B cell (primary cell): ENCODE measurements around the gene DCP1A. TPM values are rescaled to one million over a fixed set of nuclear protein-coding genes. Genes with fewer than 3 reads are reported as not detected.

Experiments used
- ATAC-seq: fragments of 200-7000 bp; cut with Tn5 transposase; one replicate; pipeline ENCODE4 v1.10.0; 2021; ENCODE audit warnings: low read depth, mild to moderate bottlenecking, moderate number of reproducible peaks, moderate library complexity
- CTCF ChIA-PET: fragments of 350-600 bp; sonication (Branson Sonifier 250); formaldehyde crosslinking; loops from one replicate; lab custom pipeline; 2021; ENCODE audit warnings: antibody characterized with exemption, inconsistent platforms; lab: Charles Lee
- POLR2A ChIA-PET: fragments of 350-600 bp; sonication (Branson Sonifier 250); formaldehyde crosslinking; loops from one replicate; lab custom pipeline; 2021; ENCODE audit warnings: antibody characterized with exemption; lab: Charles Lee
- DNase-seq: peaks from one replicate; pipeline ENCODE4 v3.0.0; 2013
- H2AFZ ChIP-seq: 2 replicates; pipeline ENCODE4 v1.6.1; 2012; ENCODE audit warnings: mild to moderate bottlenecking, low read depth, low read length; ENCODE audit not compliant: insufficient read depth, poor library complexity, severe bottlenecking
- H3K27ac ChIP-seq, 2 donors: 1 replicate in 1 of 2; 2 replicates in 1 of 2; pipeline ENCODE4 v1.5.1; 2012 to 2013; ENCODE audit warnings: low read length in 2 of 2, mild to moderate bottlenecking in 2 of 2, moderate library complexity in 1 of 2
- H3K27me3 ChIP-seq, 4 experiments: fragments of 200-600 bp in 1 of 4; sonication (generic) in 1 of 4; replicated peaks in 1 of 4; 1 replicate in 2 of 4; 2 replicates in 2 of 4; pipeline versions ENCODE4 v1.6.1 to v1.7.0; 2013 to 2016; ENCODE audit warnings: low read length in 3 of 4, mild to moderate bottlenecking in 2 of 4, mixed read lengths in 1 of 4, moderate library complexity in 1 of 4; ENCODE audit not compliant: insufficient read depth in 4 of 4, control insufficient read depth in 3 of 4; ENCODE audit errors: control extremely low read depth in 1 of 4
- H3K36me3 ChIP-seq, 2 experiments: replicated peaks in 1 of 2; 1 replicate in 1 of 2; 2 replicates in 1 of 2; pipeline versions ENCODE4 v1.6.1 to v1.7.1; 2013; ENCODE audit warnings: low read length in 1 of 2; ENCODE audit not compliant: insufficient read depth in 2 of 2, control insufficient read depth in 1 of 2; ENCODE audit errors: control extremely low read depth in 1 of 2, extremely low read depth in 1 of 2
- H3K4me1 ChIP-seq, 2 donors: fragments of 200-600 bp in 1 of 2; sonication (generic) in 1 of 2; 1 replicate in 1 of 2; 2 replicates in 1 of 2; pipeline versions ENCODE4 v1.5.1 to v1.6.1; 2013 to 2017; ENCODE audit warnings: low read length in 2 of 2; ENCODE audit not compliant: control insufficient read depth in 2 of 2, insufficient read depth in 2 of 2
- H3K4me2 ChIP-seq: replicated peaks from 2 replicates; pipeline ENCODE3; 2012; ENCODE audit warnings: mild to moderate bottlenecking, low read depth, low read length; ENCODE audit not compliant: poor library complexity, severe bottlenecking
- H3K4me3 ChIP-seq, 5 experiments: fragments of 200-600 bp in 1 of 5; sonication (generic) in 1 of 5; 1 replicate in 3 of 5; 2 replicates in 2 of 5; pipeline versions ENCODE4 v1.5.1 to v1.7.0; 2011 to 2016; ENCODE audit warnings: low read length in 4 of 5, mild to moderate bottlenecking in 4 of 5, low read depth in 2 of 5, control low read depth in 1 of 5, moderate library complexity in 1 of 5; ENCODE audit not compliant: insufficient read depth in 1 of 5; ENCODE audit errors: control extremely low read depth in 1 of 5, extremely low read depth in 1 of 5
- H3K79me2 ChIP-seq: fragments of 200-600 bp; sonication (generic); one replicate; pipeline ENCODE4 v1.6.0; 2016; ENCODE audit warnings: low read length; ENCODE audit not compliant: control insufficient read depth, insufficient read depth
- H3K9ac ChIP-seq: fragments of 200-600 bp; sonication (generic); 2 replicates; pipeline ENCODE4 v1.6.1; 2017; ENCODE audit warnings: mild to moderate bottlenecking, low read length, moderate library complexity
- H3K9me3 ChIP-seq, 3 donors: one replicate each; pipeline versions ENCODE4 v1.6.1 to v1.7.1; 2013; ENCODE audit warnings: low read length in 2 of 3; ENCODE audit not compliant: control insufficient read depth in 2 of 3, insufficient read depth in 1 of 3; ENCODE audit errors: control extremely low read depth in 1 of 3
- H4K20me1 ChIP-seq: 2 replicates; pipeline ENCODE4 v1.6.0; 2012; ENCODE audit warnings: mild to moderate bottlenecking, low read length; ENCODE audit not compliant: insufficient read depth, control insufficient read depth, poor library complexity, severe bottlenecking
- H3K27ac Mint-ChIP-seq: one replicate; pipeline ENCODE4 v1.8.0; 2021; ENCODE audit warnings: mixed read lengths
- H3K27me3 Mint-ChIP-seq: one replicate; pipeline ENCODE4 v1.8.0; 2021; ENCODE audit warnings: mixed read lengths
- H3K4me1 Mint-ChIP-seq: one replicate; pipeline ENCODE4 v1.8.0; 2021; ENCODE audit warnings: mixed read lengths
- H3K4me3 Mint-ChIP-seq: one replicate; pipeline ENCODE4 v1.8.0; 2021; ENCODE audit warnings: mixed read lengths
- H3K9me3 Mint-ChIP-seq: one replicate; pipeline ENCODE4 v1.8.0; 2022; ENCODE audit warnings: mixed read lengths; ENCODE audit not compliant: insufficient read depth
- CTCF ChIP-seq: fragments of 200-600 bp; IDR thresholded peaks from one replicate; pipeline ENCODE4 v1.8.0; 2022; ENCODE audit warnings: antibody characterized with exemption, mild to moderate bottlenecking
- EZH2 ChIP-seq: IDR thresholded peaks from 2 replicates; pipeline ENCODE4 v1.6.1; 2012; ENCODE audit warnings: borderline replicate concordance, low read depth, mild to moderate bottlenecking, moderate library complexity, low read length; ENCODE audit not compliant: insufficient read depth, poor library complexity, severe bottlenecking
- WGBS: methylation state at CpG from one replicate; pipeline ENCODE4 v1.1.5; 2013; ENCODE audit warnings: missing lambda C conversion rate; ENCODE audit not compliant: insufficient coverage; 5-methylcytosine and 5-hydroxymethylcytosine counted together
- intact Hi-C: fragments of 100-400 bp; cut with micrococcal nuclease; formaldehyde crosslinking; loops from one replicate; pipeline ENCODE4 v1.10.0; 2022
- polyA plus RNA-seq: library from polyadenylated mRNA; depleted of rRNA; stranded (reverse); fragments of >200 nt; gene quantifications from 2 replicates; pipeline ENCODE4 v1.2.3, GENCODE V29; 2012
- total RNA-seq, 2 donors: library from RNA; stranded (reverse); fragments of 120-200 nt in 1 of 2; gene quantifications; 1 replicate in 1 of 2; 2 replicates in 1 of 2; pipeline versions ENCODE4 v1.2.3 to v1.2.4, GENCODE V29; 2013 to 2022

DCP1A gene
- total and polyA plus RNA-seq, 2 donors (not counting 1 experiment from before 2014, with no cell fraction given), result 16.6 to 44.6 TPM

DNA sequence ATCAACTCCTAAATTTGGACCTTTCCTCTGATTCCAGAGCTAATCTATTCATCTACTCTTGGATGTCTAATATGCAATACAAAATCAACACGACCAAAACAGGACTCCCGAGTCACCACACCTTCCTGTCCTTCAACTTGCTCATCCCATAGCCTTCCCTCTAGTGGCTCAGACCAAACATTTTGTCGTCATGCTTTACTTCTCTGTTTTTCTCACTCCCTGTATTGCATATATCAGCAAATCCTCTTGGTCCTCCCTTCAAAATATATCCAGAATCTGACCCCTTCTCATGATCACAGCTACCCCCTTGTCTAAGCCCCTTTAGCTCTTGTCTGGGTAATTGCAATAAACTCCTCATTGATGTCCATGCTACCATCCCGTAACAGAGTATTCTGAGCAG, 30.5 kb upstream of the DCP1A start:
- H3K4me1 Mint-ChIP-seq, result no peaks in the 10 kb centered on the region
- ChIA-PET POLR2A (no interaction called here), CTCF (interaction anchor here (0.6 to 0.9 kb wide), 2 partner anchors 291 to 319 kb away, joined by 3 read pairs; no protein-coding TSS in a partner anchor)
- no peak overlapping the region for H3K4me3 Mint-ChIP-seq
- H2AFZ ChIP-seq, result no peak overlapping the region
- H3K4me2 ChIP-seq, result no peak overlapping the region
- ATAC-seq, result no peak
- intact Hi-C loops, result no loop called here
- TF ChIP-seq EZH2 (no peak), CTCF (no peak)
- H3K27me3 Mint-ChIP-seq, result peaks cover 31% of the 10 kb centered on the region
- no peaks in the 10 kb centered on the region for H4K20me1 ChIP-seq
- H3K27ac ChIP-seq, result no peak overlapping the region
- DNase-seq, result no peak
- no peaks in the 10 kb centered on the region for H3K9me3 ChIP-seq
- no peak overlapping the region for H3K27ac Mint-ChIP-seq
- H3K79me2 ChIP-seq, result no peaks in the 10 kb centered on the region
- no peak overlapping the region for H3K9ac ChIP-seq
- no peaks in the 10 kb centered on the region for H3K4me1 ChIP-seq
- peaks cover 0 to 4% (median 0%) of the 10 kb centered on the region in 4 experiments for H3K27me3 ChIP-seq
- H3K4me3 ChIP-seq, result no peak overlapping the region
- no peaks in the 10 kb centered on the region for H3K36me3 ChIP-seq
- WGBS, result 61% methylated on average over 3 of the region's 4 CpGs
- H3K9me3 Mint-ChIP-seq, result peaks cover 3% of the 10 kb centered on the region

- WGBS, result 100% methylated on average over 1 of the region's 3 CpGs
- no peaks in the 10 kb centered on the region for H3K4me1 Mint-ChIP-seq
- H3K27ac Mint-ChIP-seq, result no peak overlapping the region
Observed at GRCh38 chr3:53376679-53377078, 29.3 kb upstream of the DCP1A start.

More at GRCh38 chr3:53376679-53377078, 29.3 kb upstream of the DCP1A start:
- intact Hi-C loops, result no loop called here
- ChIA-PET CTCF (interaction anchor here (1.0 kb wide), 1 partner anchor 207 kb away, joined by 3 read pairs; no protein-coding TSS in a partner anchor), POLR2A (interaction anchor here (0.6 kb wide), 1 partner anchor 14 kb away, joined by 4 read pairs; no protein-coding TSS in a partner anchor)
- Histone ChIP-seq H3K4me3 (no peak overlapping the region), H3K9ac (no peak overlapping the region), H3K27me3 (peaks cover 0 to 7% (median 0%) of the 10 kb centered on the region in 4 experiments), H3K9me3 (no peaks in the 10 kb centered on the region), H2AFZ (no peak overlapping the region), H3K4me2 (no peak overlapping the region), H3K36me3 (no peaks in the 10 kb centered on the region), H3K27ac (no peak overlapping the region), H3K79me2 (no peaks in the 10 kb centered on the region), H3K4me1 (no peaks in the 10 kb centered on the region), H4K20me1 (no peaks in the 10 kb centered on the region)
- no peaks in the 10 kb centered on the region for H3K9me3 Mint-ChIP-seq
- DNase-seq (no peak), ATAC-seq (no peak)
- no peak overlapping the region for H3K4me3 Mint-ChIP-seq
- TF ChIP-seq CTCF, result no peak
- TF ChIP-seq EZH2, result no peak
- peaks cover 34% of the 10 kb centered on the region for H3K27me3 Mint-ChIP-seq
